ENCODE data around the gene C3orf20.
"Not testable (repeated sequence)": the region's sequence is repeated elsewhere in the genome, so short reads cannot be mapped to it uniquely, and the experiment has no call there.

C3orf20 gene

DNA sequence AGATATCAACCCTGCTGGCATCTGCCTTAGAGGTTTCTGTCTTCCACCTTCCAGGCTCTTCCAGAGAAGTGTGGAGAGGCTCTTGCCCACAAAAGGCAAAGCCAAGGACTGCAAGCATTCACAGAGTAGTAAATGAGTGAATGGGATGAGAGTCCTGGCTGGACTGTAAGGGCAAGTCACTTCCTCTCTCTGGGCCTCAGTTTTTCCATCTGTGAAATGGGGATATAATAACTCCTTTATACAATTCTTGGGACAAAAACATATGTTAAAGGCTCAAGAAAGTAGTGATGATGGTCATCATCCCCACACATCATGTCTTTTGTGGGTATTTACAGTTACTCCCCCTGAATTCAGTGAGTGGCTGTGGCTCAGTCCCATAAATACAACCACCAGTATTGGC lies 133.1 kb downstream of the C3orf20 start:
- DNase-seq (ENCODE audit: insufficient read length, low spot score) (no peak), FAIRE-seq (no peak)
- no peak for TF ChIP-seq CTCF (IDR thresholded peaks at IDR 0.05; ENCODE audit: insufficient read depth, missing control alignments)

DNA sequence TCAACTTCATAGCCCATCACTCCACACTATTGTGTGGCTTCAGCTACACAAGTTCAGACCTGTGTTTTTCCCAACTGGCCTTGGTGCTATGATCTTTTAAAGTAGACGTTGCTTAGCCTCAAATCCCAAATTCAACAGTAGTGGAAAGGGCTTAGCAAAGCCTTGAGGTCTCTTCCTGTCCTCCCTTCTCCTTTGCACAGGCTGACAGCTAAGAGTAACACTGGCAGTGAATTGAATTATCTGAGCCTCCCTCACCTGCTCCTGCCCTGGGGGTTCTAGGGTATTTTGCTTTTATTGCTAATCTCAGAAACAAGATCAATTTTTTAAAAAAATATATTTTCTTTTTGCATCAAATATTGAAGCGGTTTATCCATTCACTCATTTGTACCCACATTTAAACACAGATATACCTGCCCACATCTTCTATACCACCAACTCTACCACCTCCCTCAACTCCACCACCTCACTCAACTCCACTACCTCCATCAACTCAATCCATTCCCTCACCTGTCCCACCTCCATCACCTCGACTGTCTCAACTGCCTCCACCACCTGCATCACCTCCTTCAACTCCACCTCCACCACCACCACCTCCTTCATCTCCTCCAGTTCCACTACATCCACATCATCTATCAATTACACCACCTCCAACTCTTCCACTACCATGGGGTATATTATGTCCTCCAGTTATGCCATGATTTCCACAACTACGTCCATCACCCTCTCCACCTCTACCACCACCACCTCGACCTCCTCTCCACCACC lies 133.7 kb downstream of the C3orf20 start:
- TF ChIP-seq CTCF (IDR thresholded peaks at IDR 0.05; ENCODE audit: insufficient read depth, missing control alignments): no peak
- DNase-seq (ENCODE audit: insufficient read length, low spot score) (no peak), FAIRE-seq (no peak)

DNA sequence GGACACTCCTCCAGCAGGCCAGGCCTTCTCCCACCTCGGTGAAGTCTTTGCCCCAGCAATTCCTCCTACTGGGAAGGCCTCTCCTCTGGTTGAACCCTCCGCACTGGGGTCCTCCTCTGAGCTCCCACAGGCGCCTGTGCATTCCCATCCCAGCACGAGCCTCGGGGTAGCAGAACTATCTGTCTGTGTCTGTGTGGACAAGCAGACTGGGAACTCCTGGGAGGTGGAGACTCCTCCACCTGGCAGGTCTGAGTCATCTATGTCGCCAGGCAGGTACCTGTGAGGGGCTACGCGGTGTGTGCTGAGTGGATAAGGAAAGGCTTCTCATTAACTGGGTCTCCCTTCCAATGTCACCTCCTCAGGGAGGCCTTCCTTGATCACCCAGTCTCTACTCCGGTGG lies 134.7 kb downstream of the C3orf20 start:
- DNase-seq (ENCODE audit: insufficient read length, low spot score); FAIRE-seq: not testable (repeated sequence)

- DNase-seq (ENCODE audit: insufficient read length, low spot score): no peak
- FAIRE-seq: no peak
- no peak for TF ChIP-seq CTCF (IDR thresholded peaks at IDR 0.05; ENCODE audit: insufficient read depth, missing control alignments)
Observed at GRCh38 chr3:14810070-14810791, 135.3 kb downstream of the C3orf20 start.

DNA sequence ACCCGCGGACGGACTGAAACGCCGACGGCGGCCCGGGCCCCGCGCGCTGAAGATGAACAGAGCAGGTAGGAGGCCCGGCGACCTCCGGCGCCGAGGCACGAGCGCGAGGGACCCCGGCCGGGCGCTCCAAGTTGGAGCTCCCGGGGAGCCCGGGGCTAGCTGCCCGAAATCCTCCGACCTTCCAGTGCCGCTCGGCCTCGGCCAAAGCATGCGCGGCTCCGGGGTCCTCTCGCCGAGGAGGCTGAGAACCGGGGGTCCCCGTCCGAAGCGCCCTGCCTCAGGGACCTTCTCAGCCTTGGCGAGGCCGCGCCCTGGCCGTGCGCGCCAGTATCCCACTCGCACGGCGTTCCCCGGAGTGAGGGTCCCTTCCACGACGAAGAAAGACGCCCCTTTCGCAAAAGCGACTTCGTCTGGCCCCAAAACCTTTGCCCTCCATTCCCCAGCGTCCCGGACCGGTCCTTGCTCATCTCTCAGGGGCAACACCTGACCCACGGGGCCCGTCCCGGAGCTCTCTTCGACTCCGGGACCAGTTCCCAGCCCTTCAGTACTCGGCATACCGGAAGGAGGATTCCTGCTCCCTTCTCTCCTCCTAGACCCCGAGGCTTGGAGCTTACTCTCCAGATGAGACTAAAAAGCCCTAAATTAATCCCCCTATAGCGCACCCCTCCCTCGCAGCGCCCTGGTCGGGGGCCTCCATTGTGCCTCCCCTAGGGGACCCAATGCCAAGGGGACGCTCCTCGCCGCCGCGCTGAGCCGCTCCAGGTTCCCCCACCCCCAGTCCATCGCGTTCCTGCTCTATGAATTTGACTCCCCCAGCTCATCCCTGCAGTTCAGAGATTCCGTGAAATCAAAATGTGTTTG lies 136.1 kb downstream of the C3orf20 start:
- FAIRE-seq (no peak), DNase-seq (ENCODE audit: insufficient read length, low spot score) (no peak)
- no peak for TF ChIP-seq CTCF (IDR thresholded peaks at IDR 0.05; ENCODE audit: insufficient read depth, missing control alignments)

DNA sequence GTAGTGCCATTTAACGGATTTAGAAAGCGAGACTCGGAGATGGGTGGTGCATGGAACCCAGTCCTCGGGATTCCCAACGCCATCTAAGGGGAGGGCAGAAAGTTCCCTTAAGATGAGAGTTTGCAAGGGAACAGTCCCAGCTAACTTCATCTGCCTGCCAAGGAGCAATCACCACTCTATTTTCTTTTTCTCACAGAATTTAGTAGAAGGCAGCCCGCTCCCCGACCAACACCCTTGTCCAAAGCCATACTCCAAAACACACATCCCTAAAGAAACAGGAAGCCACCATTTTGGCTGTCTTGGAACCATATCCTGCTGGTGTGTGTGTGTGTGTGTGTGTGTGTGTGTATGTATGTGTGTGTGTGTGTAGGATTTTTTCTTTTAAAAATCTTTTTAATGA lies 136.7 kb downstream of the C3orf20 start:
- no peak for FAIRE-seq
- TF ChIP-seq CTCF (IDR thresholded peaks at IDR 0.05; ENCODE audit: insufficient read depth, missing control alignments): no peak
- DNase-seq (ENCODE audit: insufficient read length, low spot score): no peak

DNA sequence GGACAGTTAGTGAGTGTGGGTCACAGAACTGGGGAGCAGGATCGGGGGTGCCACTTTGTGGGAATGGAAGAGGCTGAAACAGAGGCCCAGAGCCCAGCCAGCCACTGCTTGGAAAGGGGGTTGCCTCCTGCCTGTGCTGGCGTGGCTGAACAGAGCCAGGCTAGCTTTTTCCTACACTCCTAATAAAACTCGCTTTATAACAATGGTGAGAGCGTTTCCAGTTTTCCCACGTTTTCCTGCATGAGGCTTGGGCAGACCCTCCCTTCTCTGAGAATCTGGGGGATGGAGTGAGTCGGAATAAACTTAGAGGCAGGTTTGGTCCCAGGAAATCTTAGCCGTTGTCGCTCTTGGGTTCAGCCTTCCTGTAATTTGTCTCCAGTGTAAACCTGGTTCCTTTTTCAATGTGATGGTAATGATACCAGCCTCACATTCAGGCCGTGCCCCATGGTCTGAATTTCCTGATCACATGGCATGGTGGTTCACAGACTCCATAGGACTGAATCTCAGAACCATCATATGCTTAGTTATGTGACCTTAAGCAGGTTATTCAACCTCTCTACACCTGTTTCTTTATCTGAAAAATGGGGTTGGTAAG lies 137.4 kb downstream of the C3orf20 start:
- TF ChIP-seq CTCF (IDR thresholded peaks at IDR 0.05; ENCODE audit: insufficient read depth, missing control alignments): no peak
- DNase-seq (ENCODE audit: insufficient read length, low spot score) (no peak), FAIRE-seq (no peak)
